Germinal center (tissue), 1 donor: Measurements from ENCODE around the gene EID2.

Experiments
- DNase-seq: peaks from one replicate; pipeline ENCODE4 v3.0.0; 2012; ENCODE audit warnings: mixed read lengths, low spot score

The EID2 gene, protein sequence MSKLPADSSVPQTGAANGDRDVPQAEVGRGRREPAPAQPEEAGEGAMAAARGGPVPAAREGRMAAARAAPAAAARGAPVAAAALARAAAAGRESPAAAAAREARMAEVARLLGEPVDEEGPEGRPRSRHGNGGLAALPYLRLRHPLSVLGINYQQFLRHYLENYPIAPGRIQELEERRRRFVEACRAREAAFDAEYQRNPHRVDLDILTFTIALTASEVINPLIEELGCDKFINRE

DNA sequence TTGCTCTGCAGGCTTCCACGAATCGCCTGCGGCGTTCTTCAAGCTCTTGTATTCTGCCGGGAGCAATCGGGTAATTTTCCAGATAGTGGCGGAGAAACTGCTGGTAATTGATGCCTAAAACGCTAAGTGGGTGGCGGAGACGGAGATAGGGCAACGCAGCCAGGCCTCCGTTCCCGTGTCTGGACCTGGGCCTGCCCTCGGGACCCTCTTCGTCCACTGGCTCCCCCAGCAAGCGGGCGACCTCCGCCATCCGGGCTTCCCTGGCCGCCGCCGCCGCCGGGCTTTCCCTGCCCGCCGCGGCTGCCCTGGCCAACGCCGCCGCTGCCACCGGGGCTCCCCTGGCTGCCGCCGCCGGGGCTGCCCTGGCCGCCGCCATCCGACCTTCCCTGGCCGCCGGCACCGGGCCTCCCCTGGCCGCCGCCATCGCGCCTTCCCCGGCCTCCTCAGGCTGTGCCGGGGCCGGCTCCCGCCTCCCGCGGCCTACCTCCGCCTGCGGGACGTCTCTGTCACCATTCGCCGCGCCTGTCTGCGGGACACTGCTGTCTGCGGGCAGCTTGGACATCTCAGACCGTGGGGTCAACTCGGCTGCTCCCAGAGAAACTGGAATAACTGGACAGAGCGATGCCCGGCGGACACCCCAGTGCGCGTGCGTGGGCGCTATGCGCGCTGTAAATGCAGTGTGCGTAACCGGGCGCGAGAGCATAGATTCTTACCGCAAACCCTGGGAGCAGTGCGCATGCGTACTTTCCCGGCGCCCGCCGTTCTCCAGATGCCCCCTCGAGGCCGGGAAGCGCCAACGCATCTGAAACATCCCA is at the start of gene EID2:
Gene EID2 (minus strand): TSS at position 644 of the 815 bp plus-strand sequence. CDS start 82 bp downstream, at position 562.
- peak; percentile 96 for DNase-seq

DNA sequence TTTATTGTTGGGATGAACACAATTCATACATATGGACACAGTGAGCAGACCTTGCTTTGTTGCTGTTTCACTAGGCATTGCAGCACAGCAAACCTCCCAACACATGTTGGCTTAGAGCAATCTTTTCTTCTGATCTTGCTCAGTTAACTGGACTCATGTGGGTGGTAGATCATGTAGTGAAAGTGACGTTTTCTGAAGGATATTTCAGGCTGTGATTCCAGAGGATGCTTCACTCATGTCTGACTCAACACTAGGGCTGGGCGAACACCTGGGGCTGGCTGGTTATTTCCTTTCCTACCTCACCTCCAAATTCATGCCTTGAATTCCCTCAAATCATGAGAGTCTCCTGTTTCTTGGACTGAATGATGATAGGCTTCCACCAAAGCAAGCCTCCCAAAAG is 48.1 kb upstream of the EID2 start:
- no peak for DNase-seq

DNA sequence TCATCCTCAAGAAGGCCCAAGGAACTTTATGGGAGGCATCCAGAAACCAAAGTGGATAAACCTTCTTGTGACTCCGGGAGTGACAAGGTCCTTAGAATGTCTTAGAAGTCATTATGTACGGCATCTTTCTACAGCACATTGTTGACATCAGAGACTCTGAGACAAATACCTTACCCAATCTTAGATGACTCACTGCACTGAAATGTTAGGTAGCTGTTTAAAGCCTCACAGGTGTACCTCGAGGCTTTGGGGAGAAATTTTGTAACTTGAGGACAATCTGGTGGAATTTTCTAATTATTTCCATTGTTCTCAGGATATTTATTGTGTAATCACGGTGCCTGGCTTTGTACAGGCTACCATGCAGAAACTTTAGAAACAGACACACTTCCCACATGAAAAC is 47.5 kb upstream of the EID2 start:
- no peak for DNase-seq

DNA sequence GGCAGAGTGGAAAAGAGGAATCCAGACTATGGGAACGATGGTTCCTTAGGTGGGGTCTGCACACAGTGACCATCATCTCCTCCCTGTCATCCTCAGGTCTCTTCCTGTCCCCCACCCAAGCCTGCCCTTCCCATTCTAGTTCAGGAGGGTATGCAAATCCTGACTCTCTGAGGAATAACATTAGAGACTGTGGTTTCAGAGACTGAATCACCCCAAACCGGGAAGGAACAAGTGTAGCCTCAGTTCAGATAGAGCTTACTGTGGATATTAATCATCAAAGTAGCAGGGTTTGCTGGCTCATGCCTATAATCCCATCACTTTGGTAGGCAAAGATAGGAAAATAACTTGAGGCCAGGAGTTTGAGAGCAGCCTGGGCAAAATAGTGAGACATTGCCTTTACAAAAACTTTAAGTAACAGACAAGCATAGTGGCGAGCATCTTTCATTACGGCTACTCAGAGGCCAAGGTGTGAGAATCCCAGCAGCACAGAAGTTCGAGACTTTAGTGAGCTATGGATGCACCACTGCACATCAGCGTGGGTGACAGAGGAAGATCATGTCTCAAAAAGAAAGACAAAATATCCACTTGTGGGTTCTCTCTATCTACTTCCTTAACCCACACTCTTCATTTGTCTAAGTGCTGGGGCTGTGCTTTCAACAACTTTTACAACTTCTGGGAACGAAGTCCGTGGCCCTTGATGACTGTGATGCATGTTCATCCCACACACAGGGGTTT is 43.1 kb upstream of the EID2 start:
- no peak for DNase-seq

DNA sequence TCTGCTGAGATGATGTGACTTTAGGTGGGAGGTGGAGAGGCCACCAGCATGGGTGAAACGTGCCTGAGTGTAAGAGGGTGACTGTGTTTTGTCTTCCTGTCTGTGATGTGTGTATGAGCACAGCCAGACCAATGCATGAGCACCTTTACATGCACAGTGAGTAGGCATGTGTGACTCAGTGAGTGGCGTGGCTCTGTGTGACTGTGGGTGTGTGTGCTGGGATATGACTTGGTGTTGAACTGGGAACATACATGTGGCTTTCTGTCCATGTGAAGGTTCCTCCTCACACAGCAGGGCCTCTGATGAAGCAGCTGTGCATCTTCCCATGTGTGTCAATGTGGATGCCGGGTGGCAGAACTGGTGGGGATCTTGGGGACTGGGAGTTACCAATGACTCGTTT is 42.5 kb upstream of the EID2 start:
- DNase-seq: no peak

DNA sequence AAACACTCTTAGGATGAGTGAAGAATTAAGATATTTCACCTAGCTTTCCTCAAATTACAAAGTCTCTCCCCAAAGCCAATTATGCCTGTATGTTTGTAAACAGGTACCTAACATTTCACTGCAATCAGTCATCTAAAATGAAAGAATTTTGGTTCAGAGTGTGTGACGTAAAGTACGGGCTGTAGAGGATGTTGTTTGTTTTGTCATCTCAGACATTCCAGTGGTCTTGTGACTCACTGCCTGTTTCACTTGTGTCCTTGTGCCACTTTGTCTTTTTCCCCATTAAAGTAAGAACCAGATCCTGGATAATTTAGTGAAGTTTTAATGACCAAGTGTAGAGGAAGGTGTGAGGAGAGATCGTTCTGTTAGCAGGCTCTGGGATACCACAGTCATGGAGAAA is 28.6 kb upstream of the EID2 start:
- no peak for DNase-seq

DNA sequence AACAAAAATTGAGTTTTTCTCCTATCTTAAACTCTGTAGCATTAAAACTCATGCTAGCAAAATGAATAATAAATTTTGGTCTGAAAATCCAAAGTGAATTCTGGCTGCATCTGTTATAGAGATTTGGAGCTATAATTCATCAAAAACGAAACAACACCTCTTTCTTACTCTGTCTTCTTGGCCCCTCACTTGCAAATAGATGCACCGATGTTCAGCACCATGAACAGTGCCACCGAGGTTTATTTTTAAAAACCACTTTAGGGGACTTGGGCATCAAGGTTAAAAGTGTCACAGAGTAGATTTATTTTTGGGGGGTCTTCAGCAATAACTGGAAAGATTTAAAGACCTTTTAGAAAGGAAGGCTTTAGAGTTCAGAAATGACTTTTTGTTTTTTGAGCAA is 26.1 kb upstream of the EID2 start:
- DNase-seq: no peak

DNA sequence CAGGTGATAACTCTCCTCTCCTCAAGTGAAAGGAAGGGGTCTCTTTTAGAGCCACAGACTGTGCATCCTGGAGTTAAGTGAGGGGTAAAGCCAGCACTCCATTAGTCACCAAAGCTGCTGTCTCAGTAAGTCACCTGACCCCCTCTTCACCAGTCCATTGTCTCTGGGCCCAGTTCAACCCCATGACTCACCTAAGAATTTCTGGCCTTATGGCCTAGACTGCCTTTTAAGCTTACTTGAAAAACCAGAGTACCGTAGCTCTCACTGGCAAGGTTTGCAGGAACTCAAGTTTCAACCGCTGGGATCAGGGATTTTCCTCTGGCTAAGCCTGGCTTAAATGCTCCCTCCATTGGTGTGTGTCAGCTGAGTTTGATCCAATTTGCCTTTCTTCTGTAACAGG is 23.4 kb upstream of the EID2 start:
- no peak for DNase-seq

DNA sequence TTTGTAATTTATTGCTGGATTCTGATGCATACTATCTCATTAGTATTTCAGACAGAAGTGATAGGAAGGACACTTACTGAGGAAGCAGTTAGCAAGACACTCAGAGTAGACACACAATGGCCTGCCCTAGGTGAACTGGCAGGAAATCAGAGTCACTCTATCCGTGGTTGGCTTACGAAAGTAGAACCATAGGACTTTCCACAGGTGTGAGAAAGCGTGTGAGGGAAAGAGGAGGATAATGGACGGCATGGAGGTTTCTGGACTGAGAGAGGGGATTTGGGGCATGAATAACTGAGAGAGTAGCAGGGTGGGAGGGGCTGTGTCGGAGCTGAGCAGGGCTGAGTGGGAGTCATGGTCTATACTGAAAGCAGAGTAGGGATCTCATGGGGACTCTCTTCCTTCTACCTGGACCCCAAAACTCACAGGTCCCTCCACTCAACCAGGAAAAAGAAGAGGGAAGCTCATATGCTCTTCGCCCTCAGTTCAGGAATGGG is 18.7 kb upstream of the EID2 start:
- no peak for DNase-seq

DNA sequence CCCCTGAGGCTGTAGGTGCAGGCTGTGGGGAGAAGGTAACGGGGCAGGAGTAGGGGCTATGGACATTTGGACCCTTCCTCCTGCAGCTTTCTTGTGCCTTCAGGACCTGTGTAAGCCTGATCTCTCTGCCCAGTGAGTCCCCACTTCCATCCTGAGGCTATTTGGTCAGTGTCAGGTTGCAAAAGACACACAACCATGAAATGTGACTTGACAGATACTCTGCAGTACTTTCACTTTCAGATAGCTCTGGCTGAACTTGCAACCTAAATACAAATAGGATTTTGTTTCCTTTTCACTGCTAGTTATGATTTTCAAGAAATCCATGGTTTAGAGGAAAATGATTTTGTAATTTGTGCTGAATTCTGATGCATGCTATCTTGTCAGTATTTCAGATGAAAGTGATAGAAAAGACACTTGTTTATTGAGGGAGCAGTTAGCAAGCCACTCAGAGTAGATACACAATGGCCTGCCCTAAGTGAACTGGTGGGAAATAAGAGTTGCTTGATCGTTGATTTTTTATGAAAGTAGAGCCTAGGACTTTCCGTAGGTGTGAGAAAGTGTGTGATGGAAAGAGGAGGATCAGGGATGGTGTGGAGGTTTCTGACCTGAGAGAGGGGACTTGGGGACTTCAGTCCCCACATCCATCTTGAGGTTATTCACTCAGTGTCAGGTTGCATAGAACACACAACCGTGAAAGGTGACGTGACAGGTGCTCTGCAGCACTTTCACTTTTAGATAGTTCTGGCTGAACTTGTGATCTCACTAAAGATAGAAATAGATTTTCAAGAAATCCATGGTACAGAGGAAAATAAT is 18.1 kb upstream of the EID2 start:
- no peak for DNase-seq

DNA sequence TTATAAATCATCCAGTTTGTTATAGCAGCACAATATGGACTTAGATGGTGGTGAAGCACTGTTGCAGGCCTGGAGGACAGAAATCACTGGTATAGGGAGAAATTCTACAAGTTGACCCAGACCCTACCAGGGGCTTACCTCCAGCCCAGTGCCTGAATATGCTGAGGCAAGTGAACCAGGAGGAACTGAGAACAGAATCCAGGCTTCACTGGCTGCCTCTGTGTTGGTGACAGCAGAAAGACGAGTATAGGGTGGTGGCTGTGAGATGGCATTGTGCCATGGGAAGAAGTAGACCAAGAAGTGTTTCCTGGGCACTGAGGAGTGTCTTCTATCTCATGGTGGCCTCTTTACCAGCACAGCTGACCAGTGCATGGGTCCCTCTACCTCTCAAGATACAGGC is 15.9 kb upstream of the EID2 start:
- DNase-seq: no peak

DNA sequence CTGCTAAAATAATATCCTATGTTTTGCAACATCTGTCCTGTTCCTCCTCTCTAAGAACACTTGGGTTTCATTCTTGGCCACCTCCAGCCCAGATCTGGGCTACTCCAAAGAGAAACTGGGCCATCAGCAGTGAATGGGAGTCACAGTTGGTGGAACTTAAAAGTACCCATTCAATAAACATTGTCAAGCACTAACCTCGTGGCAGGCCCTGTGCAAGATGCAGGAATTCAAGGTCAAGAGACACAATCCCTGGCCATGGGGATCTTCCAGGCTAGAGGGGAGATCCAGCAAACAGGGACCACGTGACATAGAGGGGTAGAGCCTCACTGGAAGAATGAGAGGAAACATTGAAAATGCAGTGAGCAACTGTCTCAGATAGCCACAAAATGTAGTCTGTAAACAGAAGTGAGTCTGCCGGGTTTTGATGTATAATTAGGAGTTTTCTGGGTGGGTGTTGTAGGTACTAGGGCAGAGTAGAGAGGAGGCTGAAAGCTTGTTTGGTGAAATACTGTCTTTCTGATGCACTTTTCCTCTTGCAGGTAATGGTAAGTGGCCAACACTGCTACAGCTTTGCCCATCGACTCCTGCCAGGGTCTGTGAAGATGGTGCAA is 14.8 kb upstream of the EID2 start:
- DNase-seq: no peak

DNA sequence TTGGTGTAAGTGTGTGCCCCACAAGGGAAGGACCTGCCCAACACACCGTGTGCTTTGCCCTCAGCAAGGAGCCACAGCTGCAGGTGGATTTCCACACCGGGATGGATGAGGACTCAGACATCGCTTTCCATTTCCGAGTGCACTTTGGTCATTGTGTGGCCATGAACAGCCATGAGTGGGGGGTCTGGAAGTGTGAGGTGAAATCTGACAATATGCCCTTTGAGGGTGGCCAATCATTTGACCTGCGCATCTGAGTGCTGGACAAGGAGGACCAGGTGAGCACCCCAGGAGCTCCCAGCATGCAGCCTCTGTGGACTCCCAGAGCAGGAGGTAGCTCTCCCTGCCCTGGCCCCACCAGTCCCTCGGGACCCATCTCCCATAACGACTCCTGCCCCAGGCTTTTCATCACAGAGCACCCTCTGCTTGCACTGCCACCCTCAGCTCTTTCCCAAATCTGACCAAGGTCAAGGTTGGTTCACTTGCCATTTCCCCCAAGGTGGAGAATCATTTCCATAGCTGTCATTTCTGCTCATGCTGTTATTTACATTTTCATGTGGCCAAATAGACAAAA is 13.2 kb upstream of the EID2 start:
- no peak for DNase-seq

DNA sequence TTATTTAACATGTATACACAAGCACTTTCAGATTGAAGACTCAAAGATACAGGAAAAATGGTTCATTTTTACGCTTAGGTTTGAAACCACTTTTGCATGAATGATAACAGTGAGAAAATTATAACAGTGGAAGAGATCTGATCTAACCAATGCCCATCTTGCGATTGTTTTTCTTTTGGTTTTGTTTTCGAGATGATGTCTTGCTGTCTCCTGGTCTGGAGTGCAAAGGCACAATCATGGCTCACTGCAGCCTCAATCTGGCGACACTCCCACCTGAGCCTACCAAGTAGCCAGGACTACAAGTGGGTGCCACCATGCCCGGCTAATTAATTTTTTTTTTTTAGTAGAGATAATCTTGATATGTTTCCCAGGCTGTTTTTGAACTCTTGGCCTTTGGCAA is 10.2 kb upstream of the EID2 start:
- DNase-seq: no peak

DNA sequence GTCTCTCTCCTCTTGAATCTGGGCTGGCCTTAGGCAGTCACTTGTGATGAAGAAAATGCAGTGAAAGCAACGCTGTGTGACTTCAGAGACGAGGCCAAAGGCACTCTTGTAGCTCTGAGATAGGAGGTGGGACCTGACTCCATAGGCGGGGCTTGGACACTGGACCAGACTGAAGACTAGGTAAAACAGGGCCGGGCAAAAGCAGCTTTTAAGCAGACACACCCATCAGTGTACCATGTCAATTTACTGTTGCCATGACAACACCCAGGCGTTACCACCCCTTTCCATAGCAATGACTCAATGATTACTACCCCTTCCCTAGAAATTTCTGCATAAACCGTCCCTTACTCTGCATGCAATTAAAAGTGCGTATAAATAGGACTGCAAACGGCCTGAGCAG is 6.6 kb upstream of the EID2 start:
- no peak for DNase-seq

DNA sequence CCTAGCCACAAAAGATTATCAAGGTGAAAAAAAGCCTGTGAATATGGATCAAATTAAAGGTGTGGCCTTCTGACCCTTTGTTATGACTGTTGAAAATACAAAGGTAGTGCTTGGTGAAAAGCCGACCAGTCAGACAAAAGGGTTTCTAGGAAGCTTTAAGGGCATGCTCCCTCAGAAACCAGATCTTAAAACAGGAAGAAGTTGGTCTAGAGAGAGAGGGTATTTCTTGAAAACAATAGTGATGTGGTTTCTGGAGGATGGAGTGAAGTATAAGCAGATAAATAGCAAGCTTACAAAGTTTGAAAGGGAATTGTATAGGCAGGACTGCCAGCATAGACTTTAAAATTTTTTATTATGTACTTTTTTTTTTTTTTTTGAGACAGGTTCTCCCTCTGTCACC is 5.0 kb upstream of the EID2 start:
- no peak for DNase-seq

DNA sequence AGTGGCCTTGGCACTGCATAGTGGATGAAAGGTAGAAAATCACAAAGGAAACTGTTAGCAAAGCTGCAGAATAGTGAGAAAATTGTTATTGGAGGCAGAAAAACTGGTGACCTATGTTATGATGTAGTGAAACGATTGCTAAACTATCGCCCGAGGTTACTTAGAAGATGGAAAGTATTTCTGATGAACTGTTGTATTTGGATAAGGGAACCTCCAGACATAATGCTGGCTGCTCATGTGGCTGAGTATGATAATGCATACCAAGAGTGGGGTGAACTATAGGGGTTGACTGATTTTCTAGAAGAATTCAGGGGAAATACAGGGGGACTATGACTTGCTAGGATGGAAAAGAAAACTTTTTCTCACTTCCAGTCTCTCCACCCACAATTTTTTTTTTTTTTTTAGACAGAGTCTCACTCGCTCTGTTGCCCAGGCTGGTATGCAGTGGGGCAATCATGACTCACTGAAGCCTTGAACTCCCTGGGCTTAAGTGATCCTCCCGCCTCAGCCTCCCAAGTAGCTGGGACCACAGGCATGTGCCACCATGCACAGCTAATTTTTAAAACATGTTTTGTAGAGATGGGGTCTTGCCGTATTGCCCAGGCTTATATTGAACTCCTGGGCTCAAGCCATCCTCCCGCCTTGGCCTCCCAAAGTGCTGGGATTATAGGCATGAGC is 4.4 kb upstream of the EID2 start:
- DNase-seq: no peak

DNA sequence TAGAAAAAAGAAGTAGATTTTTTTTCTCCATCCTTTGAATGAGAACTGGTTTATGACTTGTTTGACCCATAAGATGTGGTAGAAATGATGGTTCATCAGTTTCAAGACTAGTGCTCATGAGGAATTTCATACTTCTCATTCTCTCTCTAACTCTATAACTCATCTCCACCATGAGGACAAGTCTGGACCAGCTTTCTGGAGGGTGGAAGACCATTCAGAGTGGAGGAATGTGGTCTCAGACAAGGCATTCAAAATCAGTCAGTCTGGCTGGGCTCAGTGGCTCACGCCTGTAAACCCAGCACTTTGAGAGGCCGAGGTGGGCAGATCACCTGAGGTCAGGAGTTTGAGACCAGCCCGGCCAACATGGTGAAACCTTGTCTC is 3.5 kb upstream of the EID2 start:
- DNase-seq: no peak

DNA sequence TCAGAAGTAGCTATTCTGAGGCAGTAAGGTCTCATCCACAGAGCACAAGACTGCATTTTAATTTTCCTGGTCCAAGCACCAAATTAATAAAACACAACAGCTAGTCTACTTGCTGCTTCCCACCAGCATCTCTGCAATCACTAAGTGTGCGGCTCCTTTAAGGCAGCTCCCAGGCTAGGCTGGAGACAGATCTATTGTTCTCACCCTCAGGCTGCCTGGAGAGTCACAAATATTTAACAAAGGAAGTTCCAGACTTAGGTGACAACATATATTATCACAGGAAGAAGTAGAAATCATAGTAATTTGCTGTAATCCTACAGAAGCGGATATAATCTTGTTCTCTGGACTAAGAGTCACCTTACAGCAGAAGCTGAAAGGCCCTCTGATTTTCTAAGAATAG is 2.2 kb upstream of the EID2 start:
- DNase-seq: no peak

DNA sequence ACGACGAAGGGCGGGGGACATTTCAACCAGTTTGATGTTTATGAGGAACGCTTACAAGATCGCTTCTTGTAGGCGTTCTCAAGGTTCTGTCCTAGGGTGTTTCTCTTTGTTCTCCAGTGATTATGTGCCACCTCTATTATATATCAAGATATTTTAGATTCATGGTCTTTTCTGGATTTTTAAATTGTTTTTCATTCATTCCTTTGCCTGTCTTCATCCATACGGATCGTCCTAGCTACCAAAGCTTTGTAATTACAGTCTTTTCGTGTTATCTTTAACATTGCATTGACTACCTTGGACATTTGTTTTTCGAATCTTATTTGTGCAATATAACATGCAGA is 342 bp upstream of the EID2 start:
- DNase-seq: no peak

DNA sequence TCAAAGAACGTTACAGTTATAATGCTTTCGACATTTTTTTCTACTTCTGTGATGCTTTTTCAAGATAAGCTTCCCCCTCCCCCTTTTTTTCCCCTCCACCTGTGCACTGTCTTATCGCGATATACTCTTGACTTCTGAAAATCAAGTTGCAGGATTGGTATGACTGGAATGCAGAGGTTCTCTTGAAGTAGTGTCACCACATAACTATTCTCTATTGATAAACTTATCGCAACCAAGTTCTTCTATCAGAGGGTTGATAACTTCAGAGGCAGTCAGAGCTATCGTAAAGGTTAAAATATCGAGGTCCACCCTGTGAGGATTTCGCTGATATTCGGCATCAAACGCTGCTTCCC is 820 bp downstream of the EID2 start:
- no peak for DNase-seq
